ENCODE data around the gene IL18R1. TPM values are rescaled to one million over a fixed set of nuclear protein-coding genes. Genes with fewer than 3 reads are reported as not detected.
A peak's percentile ranks its signal among the peaks of the same experiment; 100 is the strongest.

IL18R1 gene
- total RNA-seq, 1 donor from 2014 or later, result 2.2 TPM

DNA sequence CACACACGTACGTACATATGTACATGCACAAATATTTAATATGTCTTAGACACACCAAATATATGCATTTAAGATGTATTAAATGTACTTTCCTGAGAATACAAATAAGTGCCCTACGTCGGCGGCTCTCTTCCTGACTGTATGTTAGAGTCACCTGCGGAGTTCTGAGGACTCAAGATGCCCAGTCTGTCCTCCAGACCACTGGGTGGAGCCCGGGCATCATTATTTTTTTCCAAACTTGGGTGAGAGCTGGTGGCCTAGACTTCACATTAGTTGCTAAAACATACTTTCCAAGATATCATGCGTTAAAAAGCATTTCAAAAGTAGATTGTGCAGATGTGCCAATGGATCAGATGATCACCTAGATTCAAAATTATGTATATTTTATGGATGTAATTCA lies 2.9 kb downstream of the IL18R1 start:
- no peak overlapping the region for H3K4me3 Mint-ChIP-seq
- POLR2A ChIA-PET, result interaction anchor here (0.6 kb wide), 1 partner anchor 331 kb away, joined by 3 read pairs; no protein-coding TSS in a partner anchor

DNA sequence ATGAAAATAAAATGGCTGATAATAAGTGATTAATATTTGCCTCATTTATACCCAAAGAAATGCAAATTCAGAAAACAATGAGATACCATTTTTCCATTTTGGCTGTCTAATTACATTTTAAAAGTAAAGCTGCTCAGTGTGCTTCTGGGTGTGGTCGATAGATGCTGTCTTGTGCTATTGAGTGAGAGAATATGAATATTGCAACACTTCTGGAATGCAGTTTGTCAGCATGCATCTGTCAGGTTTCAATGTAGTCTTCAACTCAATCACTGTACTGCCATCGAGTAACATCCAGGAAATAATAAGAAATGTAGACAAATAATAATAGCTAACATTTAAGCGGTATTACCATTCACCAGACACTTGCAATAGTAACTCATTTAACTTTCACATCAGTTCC lies 3.9 kb downstream of the IL18R1 start:
- intact Hi-C loops (cut with micrococcal nuclease), result loop anchor here (5.0 to 10.0 kb wide), 2 partner anchors 107 to 475 kb away; no protein-coding TSS in a partner anchor
- ATAC-seq (ENCODE audit: low read depth), result no peak
- TF ChIP-seq, protein P1, sequence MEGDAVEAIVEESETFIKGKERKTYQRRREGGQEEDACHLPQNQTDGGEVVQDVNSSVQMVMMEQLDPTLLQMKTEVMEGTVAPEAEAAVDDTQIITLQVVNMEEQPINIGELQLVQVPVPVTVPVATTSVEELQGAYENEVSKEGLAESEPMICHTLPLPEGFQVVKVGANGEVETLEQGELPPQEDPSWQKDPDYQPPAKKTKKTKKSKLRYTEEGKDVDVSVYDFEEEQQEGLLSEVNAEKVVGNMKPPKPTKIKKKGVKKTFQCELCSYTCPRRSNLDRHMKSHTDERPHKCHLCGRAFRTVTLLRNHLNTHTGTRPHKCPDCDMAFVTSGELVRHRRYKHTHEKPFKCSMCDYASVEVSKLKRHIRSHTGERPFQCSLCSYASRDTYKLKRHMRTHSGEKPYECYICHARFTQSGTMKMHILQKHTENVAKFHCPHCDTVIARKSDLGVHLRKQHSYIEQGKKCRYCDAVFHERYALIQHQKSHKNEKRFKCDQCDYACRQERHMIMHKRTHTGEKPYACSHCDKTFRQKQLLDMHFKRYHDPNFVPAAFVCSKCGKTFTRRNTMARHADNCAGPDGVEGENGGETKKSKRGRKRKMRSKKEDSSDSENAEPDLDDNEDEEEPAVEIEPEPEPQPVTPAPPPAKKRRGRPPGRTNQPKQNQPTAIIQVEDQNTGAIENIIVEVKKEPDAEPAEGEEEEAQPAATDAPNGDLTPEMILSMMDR (IDR thresholded peaks at IDR 0.05), result no peak
- H3K4me3 Mint-ChIP-seq, result no peak overlapping the region
- ChIA-PET POLR2A (no interaction called here), CTCF (interaction anchor here (3.0 kb wide), 1 partner anchor 84 kb away, joined by 8 read pairs; no protein-coding TSS in a partner anchor)
- H3K4me1 Mint-ChIP-seq, result peaks cover 25% of the 10 kb centered on the region
- peaks cover 4% of the 10 kb centered on the region for H3K36me3 Mint-ChIP-seq (ENCODE audit: low read depth)
- no peak overlapping the region for H3K27ac Mint-ChIP-seq
- no peaks in the 10 kb centered on the region for H3K9me3 Mint-ChIP-seq
- DNase-seq, result no peak
- no peaks in the 10 kb centered on the region for H3K27me3 Mint-ChIP-seq

More for the DNA sequence above, 2.9 kb downstream of the IL18R1 start:
- intact Hi-C loops (cut with micrococcal nuclease), result loop anchor here (5.0 to 10.0 kb wide), 2 partner anchors 106 to 474 kb away; no protein-coding TSS in a partner anchor
- CTCF ChIA-PET, result interaction anchor here (0.9 to 3.0 kb wide), 2 partner anchors 85 to 118 kb away, joined by 5 to 8 read pairs; no protein-coding TSS in a partner anchor
- DNase-seq (no peak), ATAC-seq (ENCODE audit: low read depth) (no peak)
- Mint-ChIP-seq H3K36me3 (ENCODE audit: low read depth) (peaks cover 3% of the 10 kb centered on the region), H3K4me1 (peaks cover 25% of the 10 kb centered on the region), H3K9me3 (no peaks in the 10 kb centered on the region), H3K27me3 (no peaks in the 10 kb centered on the region), H3K27ac (no peak overlapping the region)
- TF ChIP-seq, protein P1 (IDR thresholded peaks at IDR 0.05), result no peak

DNA sequence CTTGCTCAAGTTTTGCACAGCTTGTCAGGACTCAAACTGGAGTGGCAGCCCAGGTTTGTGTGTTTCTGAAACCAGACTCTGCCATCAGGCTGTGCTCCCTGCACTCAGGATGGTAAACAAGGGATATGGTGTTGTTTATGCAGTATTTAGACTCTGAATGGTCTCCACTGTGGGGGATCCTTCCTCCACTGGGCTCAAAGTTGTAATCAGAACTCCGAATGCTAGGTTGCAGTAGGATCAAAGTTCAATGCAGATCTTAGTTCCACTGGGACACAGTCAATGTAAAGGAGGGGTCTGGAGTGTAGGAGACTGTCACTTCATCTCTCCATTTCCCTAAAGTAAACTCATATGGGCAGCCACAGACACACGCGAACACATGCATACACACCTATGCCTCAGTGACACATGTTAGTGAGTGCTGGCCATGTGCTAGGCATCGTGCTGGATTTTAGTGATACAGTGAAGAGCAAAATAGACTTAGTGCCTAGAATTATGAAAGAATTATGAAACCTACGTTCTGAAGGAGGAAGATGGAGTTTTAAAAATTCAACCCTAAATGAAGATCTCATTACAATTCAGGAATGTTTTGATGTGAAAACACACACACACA lies 6.1 kb downstream of the IL18R1 start:
- CTCF ChIA-PET, result no interaction called here

DNA sequence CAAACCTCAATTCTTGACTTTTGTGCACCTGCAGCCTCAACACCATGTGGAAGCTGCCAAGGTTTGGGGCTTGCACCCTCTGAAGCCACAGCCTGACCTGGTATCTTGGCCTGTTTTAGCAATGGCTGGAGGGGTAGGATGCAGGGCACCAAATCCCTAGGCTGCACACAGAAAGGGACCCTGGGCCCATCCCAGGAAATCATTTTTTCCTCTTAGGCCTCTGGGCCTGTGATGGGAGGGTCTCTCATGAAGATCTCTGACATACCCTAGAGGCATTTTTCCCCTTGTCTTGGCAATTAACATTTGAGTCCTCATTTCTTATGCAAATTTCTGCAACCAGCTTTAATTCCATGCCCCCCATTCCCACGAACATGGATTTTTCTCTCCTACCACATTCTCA lies 10.2 kb downstream of the IL18R1 start:
- ATAC-seq (ENCODE audit: low read depth) (no peak), DNase-seq (no peak)
- Mint-ChIP-seq H3K4me3 (no peak overlapping the region), H3K27me3 (no peaks in the 10 kb centered on the region), H3K4me1 (peaks cover 7% of the 10 kb centered on the region), H3K9me3 (peaks cover 17% of the 10 kb centered on the region), H3K27ac (no peak overlapping the region), H3K36me3 (ENCODE audit: low read depth) (peaks cover 18% of the 10 kb centered on the region)
- intact Hi-C loops (cut with micrococcal nuclease), result no loop called here
- TF ChIP-seq, protein P1 (IDR thresholded peaks at IDR 0.05), result no peak
- POLR2A ChIA-PET, result no interaction called here
- CTCF ChIA-PET, result no interaction called here

More for the DNA sequence above, 6.1 kb downstream of the IL18R1 start:
- POLR2A ChIA-PET, result no interaction called here
- ATAC-seq (ENCODE audit: low read depth) (no peak), DNase-seq (no peak)
- Mint-ChIP-seq H3K9me3 (peaks cover 15% of the 10 kb centered on the region), H3K36me3 (ENCODE audit: low read depth) (peaks cover 16% of the 10 kb centered on the region), H3K4me1 (peaks cover 14% of the 10 kb centered on the region), H3K27ac (no peak overlapping the region), H3K27me3 (no peaks in the 10 kb centered on the region), H3K4me3 (no peak overlapping the region)
- TF ChIP-seq, protein P1 (IDR thresholded peaks at IDR 0.05), result no peak
- intact Hi-C loops (cut with micrococcal nuclease), result no loop called here

DNA sequence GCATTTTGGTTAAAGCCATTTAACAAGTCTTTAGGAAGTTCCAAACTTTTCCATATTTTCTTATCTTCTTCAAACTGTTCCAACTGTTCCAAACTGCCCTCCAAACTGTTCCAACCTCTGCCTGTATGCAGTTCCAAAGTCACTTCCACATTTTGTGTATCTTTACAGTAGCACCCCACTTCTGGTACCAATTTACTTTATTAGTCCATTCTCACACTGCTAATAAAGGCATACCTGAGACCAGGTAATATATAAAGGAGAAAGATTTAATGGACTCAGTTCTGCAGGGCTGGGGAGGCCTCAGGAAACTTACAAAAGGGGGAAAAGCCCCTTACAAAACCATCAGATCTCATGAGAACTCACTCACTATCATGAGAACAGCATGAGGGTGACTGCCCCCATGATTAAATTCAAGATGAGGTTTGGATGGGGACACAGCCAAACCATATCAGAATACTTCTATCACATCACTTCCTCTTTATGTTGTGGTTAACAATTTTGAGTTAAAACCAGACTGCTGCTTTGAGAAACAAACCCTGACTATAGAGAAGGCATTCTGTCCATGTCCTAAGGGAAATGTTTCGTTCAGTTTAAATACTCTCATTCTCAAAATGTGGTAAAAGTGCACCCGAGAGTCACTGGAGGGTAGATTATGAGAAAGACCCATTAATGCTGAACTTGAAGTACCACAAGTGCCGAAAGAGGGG lies 11.0 kb downstream of the IL18R1 start:
- ATAC-seq (ENCODE audit: low read depth) (peak; percentile 37), DNase-seq (no peak)
- intact Hi-C loops (cut with micrococcal nuclease), result no loop called here

More for the DNA sequence above, 11.0 kb downstream of the IL18R1 start:
- Mint-ChIP-seq H3K4me1 (peaks cover 7% of the 10 kb centered on the region), H3K36me3 (ENCODE audit: low read depth) (peaks cover 18% of the 10 kb centered on the region), H3K9me3 (peaks cover 17% of the 10 kb centered on the region), H3K4me3 (peak overlapping the region; percentile 28), H3K27ac (peak overlapping the region; percentile 31), H3K27me3 (no peaks in the 10 kb centered on the region)
- CTCF ChIA-PET, result no interaction called here
- POLR2A ChIA-PET, result no interaction called here
- TF ChIP-seq, protein P1 (IDR thresholded peaks at IDR 0.05), result no peak

Data from activated B cell treated with CpG ODN at 0.5 μM for 24 hours (primary cell).